ENCODE results near the gene COL13A1.

The COL13A1 gene

GRCh38 chr10:69959911-69960310 is 158.2 kb downstream of the COL13A1 start:
- H3K4me3 ChIP-seq (ENCODE audit: low read length), result no peak overlapping the region
- no peak for DNase-seq (ENCODE audit: low read depth)
- no peak for TF ChIP-seq CTCF (conservative IDR thresholded peaks at IDR 0.05; ENCODE audit: low read depth, low read length)

DNA sequence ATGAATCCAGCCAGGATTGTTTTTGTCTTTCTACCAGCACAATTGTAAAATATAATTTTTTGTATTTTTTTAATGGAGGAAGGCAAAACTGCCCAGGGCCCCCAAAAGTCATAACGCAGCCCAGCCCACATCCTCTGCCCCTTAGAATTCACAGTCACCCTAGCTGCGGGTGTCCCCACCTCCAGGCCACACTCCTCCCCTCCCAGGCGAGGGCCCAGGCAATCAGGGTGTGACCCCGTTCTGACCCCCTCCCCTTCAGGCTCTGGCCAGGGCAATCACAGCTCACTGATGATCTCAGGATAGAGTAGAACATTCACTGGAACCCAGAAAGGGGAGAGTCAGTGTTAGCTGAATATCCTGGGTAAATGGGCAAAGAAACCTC is 158.9 kb downstream of the COL13A1 start:
- no peak for TF ChIP-seq CTCF (conservative IDR thresholded peaks at IDR 0.05; ENCODE audit: low read depth, low read length)
- no peak overlapping the region for H3K4me3 ChIP-seq (ENCODE audit: low read length)
- no peak for DNase-seq (ENCODE audit: low read depth)

GRCh38 chr10:69960988-69961880 is 159.5 kb downstream of the COL13A1 start:
- DNase-seq (ENCODE audit: low read depth), result no peak
- no peak overlapping the region for H3K4me3 ChIP-seq (ENCODE audit: low read length)
- peak; percentile 51 for TF ChIP-seq CTCF (conservative IDR thresholded peaks at IDR 0.05; ENCODE audit: low read depth, low read length)

DNA sequence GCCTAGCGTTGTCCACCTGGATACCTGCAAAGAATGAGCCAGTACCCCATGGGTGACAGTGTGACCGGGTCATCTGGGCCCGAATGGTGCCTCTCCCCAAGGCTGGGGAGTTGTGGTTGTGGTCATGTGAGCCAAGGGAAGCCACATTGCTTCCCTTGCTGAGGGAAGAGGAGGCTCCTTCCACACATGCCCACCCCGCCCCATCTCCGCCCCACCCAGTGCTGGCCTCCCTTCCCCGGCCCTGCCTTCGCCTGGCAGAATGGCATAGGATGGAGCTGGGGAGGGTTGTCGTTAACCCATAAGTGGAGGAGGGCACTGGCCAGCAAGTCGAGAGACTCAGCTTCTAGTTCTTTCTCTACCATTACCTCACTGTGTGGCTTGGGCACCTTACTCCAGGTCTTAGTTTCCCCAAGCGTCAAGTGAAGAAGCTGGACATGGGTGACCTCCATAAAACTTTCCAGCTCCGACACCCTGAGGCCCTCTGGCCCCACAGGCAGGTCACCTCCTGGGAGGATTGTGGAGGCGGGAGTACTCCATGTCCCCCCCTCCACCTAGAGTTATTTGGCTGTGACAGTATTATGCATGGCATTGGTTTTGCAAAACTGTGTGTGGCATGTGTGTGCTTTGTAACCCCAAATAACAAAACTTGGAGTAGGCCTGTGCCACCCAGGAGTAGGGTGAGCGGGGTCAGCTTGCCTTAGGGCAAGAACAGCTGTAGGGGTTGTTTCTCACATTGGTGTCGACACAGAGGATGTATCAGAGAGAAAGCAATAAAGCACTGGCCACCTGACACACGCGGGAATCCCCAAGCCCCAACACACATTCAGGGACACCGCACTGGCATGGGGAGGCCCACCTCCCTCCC is 160.4 kb downstream of the COL13A1 start:
- H3K4me3 ChIP-seq (ENCODE audit: low read length), result no peak overlapping the region
- no peak for DNase-seq (ENCODE audit: low read depth)
- no peak for TF ChIP-seq CTCF (conservative IDR thresholded peaks at IDR 0.05; ENCODE audit: low read depth, low read length)

GRCh38 chr10:69962746-69963135 is 161.0 kb downstream of the COL13A1 start:
- no peak for TF ChIP-seq CTCF (conservative IDR thresholded peaks at IDR 0.05; ENCODE audit: low read depth, low read length)
- DNase-seq (ENCODE audit: low read depth), result no peak

DNA sequence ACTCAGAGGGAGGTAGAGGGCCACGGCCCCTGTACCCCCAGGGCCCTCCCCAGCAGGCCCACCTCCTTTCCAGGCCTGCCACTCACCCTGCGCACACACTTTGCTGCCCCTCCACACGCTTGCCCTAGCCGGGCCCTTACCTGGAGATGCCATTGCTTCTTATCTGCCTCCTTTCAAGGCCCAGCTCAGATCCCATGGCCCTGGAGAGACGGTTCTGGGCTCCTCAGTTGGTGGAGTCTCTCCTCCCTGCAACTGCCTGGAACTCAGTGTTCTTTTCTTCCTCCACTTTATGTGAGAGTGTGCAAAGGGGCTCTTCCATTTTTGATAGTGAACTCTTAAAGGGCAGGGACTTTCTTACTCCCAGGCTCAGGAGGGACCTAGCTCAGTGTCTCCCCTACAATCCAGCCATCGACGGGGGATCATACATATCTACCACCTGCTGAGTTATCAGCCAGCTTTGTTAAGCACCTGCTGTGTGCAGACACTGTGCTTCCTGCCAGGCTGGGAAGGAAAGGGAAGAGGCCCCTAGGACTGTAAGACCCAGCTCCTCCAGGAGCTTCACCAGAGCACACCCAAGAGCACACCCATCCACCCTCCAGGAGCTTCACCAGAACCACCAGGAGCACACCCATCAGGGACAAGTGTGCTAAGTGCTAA is 161.6 kb downstream of the COL13A1 start:
- DNase-seq (ENCODE audit: low read depth), result no peak
- no peak for TF ChIP-seq CTCF (conservative IDR thresholded peaks at IDR 0.05; ENCODE audit: low read depth, low read length)
- no peak overlapping the region for H3K4me3 ChIP-seq (ENCODE audit: low read length)

More at GRCh38 chr10:69962746-69963135, 161.0 kb downstream of the COL13A1 start:
- no peak overlapping the region for H3K4me3 ChIP-seq (ENCODE audit: low read length)

All from retinal pigment epithelial cell (primary cell).